OCI-LY7 (cell line): Measurements from ENCODE around the gene GRIN2D. TPM values are rescaled to one million over a fixed set of nuclear protein-coding genes. Genes with fewer than 3 reads are reported as not detected.

ENCODE experiments used
- BruUV-seq: library from RNA; stranded (reverse); fragments of 400-500 nt; replicated peaks from 2 replicates; lab custom pipeline; 2021; lab: Mats Ljungman, UMichigan
- CTCF ChIA-PET: fragments of 300-600 bp; sonication (Branson Sonifier 250); formaldehyde crosslinking; loops from one replicate; lab custom pipeline; 2022; ENCODE audit warnings: antibody characterized with exemption; ENCODE audit not compliant: unreplicated experiment; lab: Charles Lee
- POLR2A ChIA-PET: fragments of 300-600 bp; sonication (Branson Sonifier 250); formaldehyde crosslinking; loops from one replicate; lab custom pipeline; 2022; ENCODE audit warnings: antibody characterized with exemption; lab: Charles Lee
- DNase-seq: peaks from one replicate; pipeline ENCODE4 v3.0.0-alpha.2; 2015; ENCODE audit warnings: low spot score
- H2AFZ ChIP-seq: fragments of 200-600 bp; sonication (generic), shearing (Covaris generic); 2 replicates; pipeline ENCODE4 v1.6.1; 2014; ENCODE audit warnings: mild to moderate bottlenecking, antibody characterized with exemption, low read length, moderate library complexity
- H3K27ac ChIP-seq: fragments of 200-600 bp; sonication (generic); 2 replicates; pipeline ENCODE4 v1.5.1; 2014; ENCODE audit warnings: mixed run types, low read depth, mild to moderate bottlenecking, moderate library complexity, low read length, inconsistent platforms; ENCODE audit not compliant: poor library complexity, severe bottlenecking
- H3K36me3 ChIP-seq: fragments of 200-600 bp; sonication (generic); 2 replicates; pipeline ENCODE4 v1.6.1; 2014; ENCODE audit warnings: mild to moderate bottlenecking, antibody characterized with exemption, low read length, moderate library complexity, mixed read lengths; ENCODE audit not compliant: insufficient read depth
- H3K4me1 ChIP-seq: fragments of 200-600 bp; sonication (generic); 2 replicates; pipeline ENCODE4 v1.5.1; 2014; ENCODE audit warnings: mild to moderate bottlenecking, low read length; ENCODE audit not compliant: insufficient read depth, poor library complexity, severe bottlenecking
- H3K4me2 ChIP-seq: fragments of 200-600 bp; sonication (generic); 2 replicates; pipeline ENCODE4 v1.6.1; 2014; ENCODE audit warnings: mild to moderate bottlenecking, low read length
- H3K4me3 ChIP-seq: fragments of 200-600 bp; sonication (generic); 2 replicates; pipeline ENCODE4 v1.5.1; 2014; ENCODE audit warnings: mild to moderate bottlenecking, low read depth, low read length; ENCODE audit not compliant: poor library complexity, severe bottlenecking
- H3K79me2 ChIP-seq: fragments of 200-600 bp; sonication (generic); 2 replicates; pipeline ENCODE4 v1.6.1; 2016; ENCODE audit warnings: low read depth, mild to moderate bottlenecking, low read length, moderate library complexity, mixed read lengths; ENCODE audit not compliant: insufficient read depth
- H3K9me2 ChIP-seq: fragments of 200-600 bp; sonication (generic); 2 replicates; pipeline ENCODE4 v1.6.1; 2016; ENCODE audit warnings: mild to moderate bottlenecking, low read length, mixed read lengths; ENCODE audit not compliant: insufficient read depth
- H3K9me3 ChIP-seq: fragments of 200-600 bp; sonication (generic); 2 replicates; pipeline ENCODE4 v1.6.1; 2014; ENCODE audit warnings: mild to moderate bottlenecking, mixed run types, low read length, mixed read lengths
- H4K20me1 ChIP-seq: fragments of 200-600 bp; sonication (generic); 2 replicates; pipeline ENCODE4 v1.6.1; 2014; ENCODE audit warnings: mild to moderate bottlenecking, antibody characterized with exemption, low read length, moderate library complexity, mixed read lengths; ENCODE audit not compliant: insufficient read depth
- EZH2phosphoT487 ChIP-seq: fragments of 200-600 bp; sonication (generic); IDR thresholded peaks from 2 replicates; pipeline ENCODE4 v1.6.1; 2018; ENCODE audit warnings: low read depth, borderline replicate concordance, mild to moderate bottlenecking, mixed run types, antibody characterized with exemption, low read length, moderate library complexity, mixed read lengths
- intact Hi-C: fragments of 100-400 bp; cut with micrococcal nuclease; formaldehyde crosslinking; loops from one replicate; pipeline ENCODE4 v1.10.0; 2022; ENCODE audit not compliant: unreplicated experiment
- total RNA-seq, 2 experiments: library from RNA; depleted of rRNA in 1 of 2; stranded (reverse); fragments of >200 nt in 1 of 2; shearing (Covaris generic) in 1 of 2; gene quantifications; 2 replicates each; pipeline ENCODE4 v1.2.3, GENCODE V29; 2014 to 2022
- TF ChIP-seq, protein P1 (sequence below): fragments of 200-600 bp; sonication (generic); conservative IDR thresholded peaks from 2 replicates; pipeline ENCODE4 v1.5.1; 2014; ENCODE audit warnings: mild to moderate bottlenecking, antibody characterized with exemption, low read length, moderate library complexity, mixed read lengths

The GRIN2D gene
- total RNA-seq, 2 experiments from 2014 or later: 0.06 TPM; not detected in 1

DNA sequence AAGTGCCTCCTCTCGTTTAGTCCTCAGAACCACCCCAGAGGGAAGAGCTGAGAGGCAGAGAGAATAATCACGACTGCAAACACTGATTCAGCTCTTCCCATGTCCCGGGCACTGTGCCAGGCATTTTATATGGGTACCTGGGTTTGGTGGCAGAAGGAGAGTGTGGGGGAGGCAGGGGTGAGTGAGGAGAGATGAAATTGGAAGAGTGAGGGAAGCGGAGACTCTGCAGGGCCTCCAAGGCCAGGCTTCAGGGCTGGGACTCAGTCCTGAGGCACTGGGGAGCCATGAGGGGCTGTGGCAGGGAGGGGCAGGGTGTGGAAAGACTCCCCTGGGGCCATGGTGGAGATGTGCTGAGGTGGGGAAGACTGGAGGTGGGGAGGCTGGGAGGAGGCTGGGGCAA is 20.6 kb upstream of the GRIN2D start:
- no peaks in the 10 kb centered on the region for H3K9me3 ChIP-seq
- no peak for DNase-seq
- H3K4me3 ChIP-seq: no peak overlapping the region
- no peak overlapping the region for H3K4me2 ChIP-seq
- no peaks in the 10 kb centered on the region for H3K79me2 ChIP-seq
- ChIA-PET CTCF (no interaction called here), POLR2A (no interaction called here)
- H3K27ac ChIP-seq: no peak overlapping the region
- intact Hi-C loops: no loop called here
- TF ChIP-seq, protein P1, sequence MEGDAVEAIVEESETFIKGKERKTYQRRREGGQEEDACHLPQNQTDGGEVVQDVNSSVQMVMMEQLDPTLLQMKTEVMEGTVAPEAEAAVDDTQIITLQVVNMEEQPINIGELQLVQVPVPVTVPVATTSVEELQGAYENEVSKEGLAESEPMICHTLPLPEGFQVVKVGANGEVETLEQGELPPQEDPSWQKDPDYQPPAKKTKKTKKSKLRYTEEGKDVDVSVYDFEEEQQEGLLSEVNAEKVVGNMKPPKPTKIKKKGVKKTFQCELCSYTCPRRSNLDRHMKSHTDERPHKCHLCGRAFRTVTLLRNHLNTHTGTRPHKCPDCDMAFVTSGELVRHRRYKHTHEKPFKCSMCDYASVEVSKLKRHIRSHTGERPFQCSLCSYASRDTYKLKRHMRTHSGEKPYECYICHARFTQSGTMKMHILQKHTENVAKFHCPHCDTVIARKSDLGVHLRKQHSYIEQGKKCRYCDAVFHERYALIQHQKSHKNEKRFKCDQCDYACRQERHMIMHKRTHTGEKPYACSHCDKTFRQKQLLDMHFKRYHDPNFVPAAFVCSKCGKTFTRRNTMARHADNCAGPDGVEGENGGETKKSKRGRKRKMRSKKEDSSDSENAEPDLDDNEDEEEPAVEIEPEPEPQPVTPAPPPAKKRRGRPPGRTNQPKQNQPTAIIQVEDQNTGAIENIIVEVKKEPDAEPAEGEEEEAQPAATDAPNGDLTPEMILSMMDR: no peak
- no peak for TF ChIP-seq EZH2phosphoT487
- H2AFZ ChIP-seq: no peak overlapping the region
- H3K9me2 ChIP-seq: no peaks in the 10 kb centered on the region
- H4K20me1 ChIP-seq: no peaks in the 10 kb centered on the region
- no peaks in the 10 kb centered on the region for H3K36me3 ChIP-seq
- BruUV-seq: no TSS peak
- H3K4me1 ChIP-seq: no peaks in the 10 kb centered on the region

DNA sequence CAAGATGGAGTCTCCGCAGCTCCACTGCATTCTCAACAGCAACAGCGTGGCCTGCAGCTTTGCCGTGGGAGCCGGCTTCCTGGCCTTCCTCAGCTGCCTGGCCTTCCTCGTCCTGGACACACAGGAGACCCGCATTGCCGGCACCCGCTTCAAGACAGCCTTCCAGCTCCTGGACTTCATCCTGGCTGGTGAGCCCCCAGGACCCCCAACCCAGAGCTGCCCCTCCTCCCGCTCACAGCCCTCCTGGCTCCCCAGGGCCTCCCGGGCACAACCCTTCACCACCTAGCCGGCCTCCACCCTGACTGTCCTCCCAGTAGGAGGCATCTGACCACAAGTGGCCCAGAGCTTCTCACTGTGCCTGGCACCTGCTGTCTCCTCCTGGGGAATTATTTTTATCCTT is 19.9 kb upstream of the GRIN2D start:
- Histone ChIP-seq H4K20me1 (no peaks in the 10 kb centered on the region), H2AFZ (no peak overlapping the region), H3K4me2 (no peak overlapping the region), H3K4me3 (no peak overlapping the region), H3K4me1 (no peaks in the 10 kb centered on the region), H3K9me2 (no peaks in the 10 kb centered on the region), H3K27ac (no peak overlapping the region), H3K9me3 (no peaks in the 10 kb centered on the region), H3K79me2 (no peaks in the 10 kb centered on the region), H3K36me3 (no peaks in the 10 kb centered on the region)
- TF ChIP-seq, protein P1: no peak
- no peak for TF ChIP-seq EZH2phosphoT487
- CTCF ChIA-PET: no interaction called here
- DNase-seq: no peak
- POLR2A ChIA-PET: no interaction called here
- intact Hi-C loops: no loop called here
- BruUV-seq: no TSS peak

DNA sequence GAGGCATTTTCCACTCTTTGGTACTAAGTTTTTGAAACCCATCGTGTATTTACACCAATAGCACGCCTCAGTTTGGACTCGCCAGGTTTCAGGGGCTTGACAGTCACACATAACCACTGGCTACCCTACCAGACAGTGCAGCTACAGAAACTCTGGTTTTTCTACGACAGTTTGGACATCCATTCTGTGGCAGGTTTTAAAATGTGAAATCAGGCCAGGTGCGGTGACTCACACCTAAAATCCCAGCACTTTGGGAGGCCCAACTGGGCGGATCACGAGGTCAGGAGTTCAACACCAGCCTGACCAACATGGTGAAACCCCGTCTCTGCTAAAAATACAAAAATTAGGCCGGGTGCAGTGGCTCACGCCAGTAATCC is 15.3 kb upstream of the GRIN2D start:
- TF ChIP-seq EZH2phosphoT487: no peak
- TF ChIP-seq, protein P1: no peak
- H3K36me3 ChIP-seq: peaks cover 19% of the 10 kb centered on the region; the same call in 1 of the 2 replicates
- no peak overlapping the region for H3K27ac ChIP-seq
- BruUV-seq: no TSS peak
- H3K9me3 ChIP-seq: no peaks in the 10 kb centered on the region
- CTCF ChIA-PET: no interaction called here
- no peak for DNase-seq
- no peak overlapping the region for H3K4me3 ChIP-seq
- intact Hi-C loops: no loop called here
- POLR2A ChIA-PET: interaction anchor here (0.6 kb wide), 1 partner anchor 13 kb away, joined by 3 read pairs; the partner anchor contains the start of gene KDELR1
- H3K4me2 ChIP-seq: no peak overlapping the region
- no peaks in the 10 kb centered on the region for H4K20me1 ChIP-seq
- H3K9me2 ChIP-seq: no peaks in the 10 kb centered on the region
- no peak overlapping the region for H2AFZ ChIP-seq
- H3K4me1 ChIP-seq: peaks cover 3% of the 10 kb centered on the region
- H3K79me2 ChIP-seq: no peaks in the 10 kb centered on the region
